Mucosa of descending colon (tissue), 3 donors: ENCODE results near the gene PRKAR1B. TPM values are rescaled to one million over a fixed set of nuclear protein-coding genes. Genes with fewer than 3 reads are reported as not detected.

Experiments used
- ATAC-seq: fragments of 200-7000 bp; cut with Tn5 transposase; one replicate; pipeline ENCODE4 v1.9.1; 2020; ENCODE audit warnings: mild to moderate bottlenecking, moderate library complexity
- DNase-seq, 3 donors: peaks; one replicate each; pipeline ENCODE4 v3.0.0-alpha.2; 2020
- H3K36me3 ChIP-seq: fragments of 200-600 bp; one replicate; pipeline ENCODE4 v1.8.0; 2021; ENCODE audit warnings: low read depth, mild to moderate bottlenecking
- H3K4me1 ChIP-seq: fragments of 200-600 bp; one replicate; pipeline ENCODE4 v1.8.0; 2021; ENCODE audit warnings: low read depth, mild to moderate bottlenecking
- H3K4me3 ChIP-seq: fragments of 200-600 bp; one replicate; pipeline ENCODE4 v1.8.0; 2021; ENCODE audit warnings: mild to moderate bottlenecking
- H3K9me3 ChIP-seq: fragments of 200-600 bp; one replicate; pipeline ENCODE4 v1.8.0; 2021; ENCODE audit warnings: mild to moderate bottlenecking
- intact Hi-C, 2 donors: fragments of 100-400 bp; cut with DNase I in 1 of 2; cut with micrococcal nuclease in 1 of 2; formaldehyde crosslinking; loops; one replicate each; pipeline versions ENCODE4 v1.11.0 to v1.11.1; 2022; cut with DNase I, micrococcal nuclease
- total RNA-seq, 3 donors: library from RNA; stranded (reverse); fragmentation: NEBNext Ultra II Directional in 2 of 3; extraction: Animal tissue kit (Norgen Biotek cat#: 25700) in 2 of 3; gene quantifications; one replicate each; pipeline versions ENCODE4 v1.2.1 to v1.2.4, GENCODE V29; 2021 to 2023
- TF ChIP-seq, protein P1 (sequence below): fragments of 200-600 bp; IDR thresholded peaks from one replicate; pipeline ENCODE4 v1.8.0; 2022; ENCODE audit warnings: antibody characterized with exemption, mild to moderate bottlenecking
- donor health status: DM: no; HTN: no; CAD: no; lungs with moderate emphysema.
- donor health status: DM: no; HTN: no; CAD: no.
- donor health status: DM: no; HTN: yes; CAD: no.

The PRKAR1B gene
- total RNA-seq, 3 donors from 2014 or later: 10.1 to 24.5 (median 24.4) TPM

- H3K4me3 ChIP-seq: no peak overlapping the region
- H3K36me3 ChIP-seq: peaks cover 8% of the 10 kb centered on the region
- ATAC-seq (no peak), DNase-seq (peak in 2 of 3 donors; percentile 16 to 40)
- H3K9me3 ChIP-seq: no peaks in the 10 kb centered on the region
- TF ChIP-seq, protein P1, sequence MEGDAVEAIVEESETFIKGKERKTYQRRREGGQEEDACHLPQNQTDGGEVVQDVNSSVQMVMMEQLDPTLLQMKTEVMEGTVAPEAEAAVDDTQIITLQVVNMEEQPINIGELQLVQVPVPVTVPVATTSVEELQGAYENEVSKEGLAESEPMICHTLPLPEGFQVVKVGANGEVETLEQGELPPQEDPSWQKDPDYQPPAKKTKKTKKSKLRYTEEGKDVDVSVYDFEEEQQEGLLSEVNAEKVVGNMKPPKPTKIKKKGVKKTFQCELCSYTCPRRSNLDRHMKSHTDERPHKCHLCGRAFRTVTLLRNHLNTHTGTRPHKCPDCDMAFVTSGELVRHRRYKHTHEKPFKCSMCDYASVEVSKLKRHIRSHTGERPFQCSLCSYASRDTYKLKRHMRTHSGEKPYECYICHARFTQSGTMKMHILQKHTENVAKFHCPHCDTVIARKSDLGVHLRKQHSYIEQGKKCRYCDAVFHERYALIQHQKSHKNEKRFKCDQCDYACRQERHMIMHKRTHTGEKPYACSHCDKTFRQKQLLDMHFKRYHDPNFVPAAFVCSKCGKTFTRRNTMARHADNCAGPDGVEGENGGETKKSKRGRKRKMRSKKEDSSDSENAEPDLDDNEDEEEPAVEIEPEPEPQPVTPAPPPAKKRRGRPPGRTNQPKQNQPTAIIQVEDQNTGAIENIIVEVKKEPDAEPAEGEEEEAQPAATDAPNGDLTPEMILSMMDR: no peak
- intact Hi-C loops: no loop called here
- peaks cover 6% of the 10 kb centered on the region for H3K4me1 ChIP-seq
These were observed 30.7 kb upstream of the PRKAR1B start for GRCh38 chr7:757741-758163.

DNA sequence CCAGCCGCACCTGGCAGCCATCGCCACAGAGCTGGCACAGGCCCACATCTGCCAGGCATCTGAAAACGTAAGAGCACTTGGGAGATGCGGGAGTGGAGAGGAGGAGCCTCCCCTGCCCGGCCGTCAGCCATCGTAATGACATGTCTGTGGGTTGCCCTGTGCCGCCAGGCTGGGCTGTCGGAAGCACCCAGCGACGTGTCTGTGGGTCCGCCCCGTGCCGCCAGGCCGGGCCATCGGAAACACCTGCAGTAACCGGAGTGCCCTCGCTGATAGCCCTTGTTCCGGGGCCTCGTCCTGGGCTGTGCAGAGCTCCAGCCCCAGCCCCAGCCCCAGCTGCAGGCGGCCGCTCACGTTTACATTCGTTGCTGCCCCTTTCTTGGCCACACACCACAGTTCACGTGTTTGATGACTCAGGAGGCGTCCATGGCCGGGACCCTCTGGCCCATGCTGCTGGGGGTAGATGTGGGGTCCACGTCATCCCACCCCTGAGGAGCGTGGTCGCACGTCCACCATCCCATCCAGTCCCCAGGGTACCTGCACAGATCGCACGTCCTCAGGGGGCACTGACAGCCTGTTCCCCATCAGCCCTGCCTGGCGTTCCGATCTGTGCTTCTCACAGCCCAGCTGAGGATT is 30.0 kb upstream of the PRKAR1B start:
- peaks cover 8% of the 10 kb centered on the region for H3K36me3 ChIP-seq
- TF ChIP-seq, protein P1: no peak
- peak in 2 of 3 donors; percentile 20 to 37 for DNase-seq
- H3K9me3 ChIP-seq: no peaks in the 10 kb centered on the region
- ATAC-seq: no peak
- H3K4me1 ChIP-seq: peaks cover 6% of the 10 kb centered on the region
- no peak overlapping the region for H3K4me3 ChIP-seq
- intact Hi-C loops: no loop called here

GRCh38 chr7:756231-756927 is 29.3 kb upstream of the PRKAR1B start:
- ATAC-seq: no peak
- intact Hi-C loops: no loop called here
- Histone ChIP-seq H3K36me3 (peaks cover 8% of the 10 kb centered on the region), H3K4me3 (no peak overlapping the region), H3K4me1 (peaks cover 6% of the 10 kb centered on the region), H3K9me3 (no peaks in the 10 kb centered on the region)
- DNase-seq: peak in 2 of 3 donors; percentile 6 to 33
- TF ChIP-seq, protein P1: no peak

- DNase-seq (peak in 2 of 3 donors; percentile 2 to 17), ATAC-seq (no peak)
- TF ChIP-seq, protein P1: no peak
- Histone ChIP-seq H3K4me3 (no peak overlapping the region), H3K9me3 (no peaks in the 10 kb centered on the region), H3K36me3 (peaks cover 8% of the 10 kb centered on the region), H3K4me1 (peaks cover 6% of the 10 kb centered on the region)
- intact Hi-C loops: no loop called here
These were observed 28.3 kb upstream of the PRKAR1B start for GRCh38 chr7:755413-755805.

DNA sequence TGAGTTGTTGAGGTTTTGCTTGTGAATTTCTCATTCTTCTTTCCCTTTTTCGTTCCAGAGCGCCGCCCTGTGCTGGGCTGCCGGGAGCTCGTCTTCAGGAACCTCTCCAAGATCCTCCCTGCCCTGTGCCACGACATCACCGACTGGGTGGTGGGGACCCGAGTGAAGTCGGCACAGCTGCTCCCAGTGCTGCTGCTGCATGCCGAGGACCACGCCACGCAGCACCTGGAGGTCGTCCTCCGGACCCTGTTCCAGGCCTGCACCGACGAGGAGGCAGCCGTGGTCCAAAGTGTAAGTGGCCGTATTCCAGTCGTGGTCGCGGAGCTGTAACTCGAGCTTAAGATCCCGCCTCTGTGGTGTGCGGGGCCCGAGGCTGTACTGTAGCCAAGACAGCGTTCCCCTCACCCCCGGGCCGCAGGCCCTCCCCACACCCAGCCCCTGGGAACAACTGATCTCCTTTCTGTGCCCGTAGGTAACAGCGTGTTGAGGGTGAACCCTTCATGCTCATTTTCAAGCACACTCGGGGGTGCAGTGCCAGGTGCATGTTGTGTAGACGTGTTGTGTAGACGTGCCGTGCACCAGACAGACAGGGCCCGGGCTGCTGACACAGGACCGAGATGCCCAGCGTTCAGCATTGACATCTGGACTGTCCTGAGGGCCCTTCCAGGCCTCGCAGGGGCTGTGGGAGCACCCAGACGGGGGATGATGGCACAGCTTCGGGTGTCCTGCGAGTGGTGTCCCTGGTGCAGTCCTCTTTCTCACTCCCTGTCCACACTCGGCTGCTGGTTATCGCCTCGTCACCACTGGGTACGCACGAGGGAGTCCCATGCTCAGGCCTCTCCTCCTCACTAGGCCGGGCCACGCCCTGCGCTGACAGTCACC is 27.7 kb upstream of the PRKAR1B start:
- TF ChIP-seq, protein P1: no peak
- intact Hi-C loops: no loop called here
- Histone ChIP-seq H3K4me3 (no peak overlapping the region), H3K4me1 (peaks cover under 1% of the 10 kb centered on the region), H3K36me3 (peaks cover 8% of the 10 kb centered on the region), H3K9me3 (no peaks in the 10 kb centered on the region)
- ATAC-seq (no peak), DNase-seq (peak in 2 of 3 donors; percentile 15 to 40)
